Retina (tissue), 1 donor: ENCODE measurements around the gene JPH3.
"Not testable (repeated sequence)": the region's sequence is repeated elsewhere in the genome, so short reads cannot be mapped to it uniquely, and the experiment has no call there.

Experiments used
- DNase-seq: peaks from one replicate; pipeline ENCODE4 v3.0.0-alpha.2; 2016

Gene JPH3

GRCh38 chr16:87722590-87723225 lies 120.4 kb downstream of the JPH3 start:
- no peak for DNase-seq

DNA sequence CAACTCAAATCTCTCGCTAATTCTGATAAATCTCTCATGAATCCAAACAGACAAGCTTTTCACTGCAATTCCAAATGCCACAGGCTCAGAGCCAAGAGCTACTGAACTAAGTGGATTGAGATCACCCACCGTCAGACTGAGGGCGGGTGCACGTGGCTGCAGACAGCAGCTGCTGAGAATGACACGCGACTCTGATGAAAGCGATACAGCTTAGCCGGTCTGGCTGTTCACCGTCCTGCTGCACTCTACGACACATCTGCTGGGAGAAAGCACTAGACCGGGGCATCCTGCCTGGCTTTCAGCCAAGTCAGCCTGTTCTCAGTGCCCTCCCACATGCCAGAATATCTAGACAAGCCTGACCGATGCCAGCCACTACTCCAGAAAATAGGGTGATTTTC lies 120.9 kb downstream of the JPH3 start:
- peak; percentile 75 for DNase-seq

DNA sequence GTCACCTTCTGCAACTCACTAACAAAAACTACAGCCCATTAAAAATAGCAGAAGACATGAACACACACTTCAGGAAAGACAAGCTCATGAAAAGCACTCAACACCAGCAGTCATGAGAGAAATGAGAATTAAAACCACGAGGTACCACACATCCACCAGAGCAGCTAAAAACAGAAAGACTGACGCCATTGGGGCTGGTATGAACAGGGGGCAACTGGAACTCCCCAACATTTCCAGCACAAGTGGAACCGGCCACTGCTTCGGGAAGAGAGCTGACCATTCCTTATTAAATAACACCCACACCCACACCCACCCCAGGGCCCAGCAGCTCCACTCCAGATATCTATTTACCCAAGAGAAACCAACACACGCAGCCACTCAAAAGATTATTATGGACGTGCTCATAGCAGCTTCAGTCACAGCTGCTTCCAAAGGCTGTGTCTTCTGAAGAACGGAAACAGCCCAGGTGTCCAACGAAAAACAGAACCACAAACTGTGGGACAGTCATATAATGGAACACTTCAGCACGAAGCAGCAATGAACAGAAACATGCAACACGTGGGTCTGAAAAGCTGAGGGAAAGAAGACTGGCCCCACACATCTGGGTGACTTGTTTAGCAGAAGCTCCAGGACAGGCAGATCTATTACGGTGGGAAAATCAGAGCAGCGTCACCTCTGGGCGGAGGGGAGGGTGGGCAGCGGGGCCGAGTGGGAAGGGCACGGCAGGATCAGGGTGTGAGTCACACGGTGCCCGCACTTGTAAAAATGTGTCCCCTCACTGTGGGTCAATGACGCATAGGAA lies 122.4 kb downstream of the JPH3 start:
- DNase-seq: no peak

DNA sequence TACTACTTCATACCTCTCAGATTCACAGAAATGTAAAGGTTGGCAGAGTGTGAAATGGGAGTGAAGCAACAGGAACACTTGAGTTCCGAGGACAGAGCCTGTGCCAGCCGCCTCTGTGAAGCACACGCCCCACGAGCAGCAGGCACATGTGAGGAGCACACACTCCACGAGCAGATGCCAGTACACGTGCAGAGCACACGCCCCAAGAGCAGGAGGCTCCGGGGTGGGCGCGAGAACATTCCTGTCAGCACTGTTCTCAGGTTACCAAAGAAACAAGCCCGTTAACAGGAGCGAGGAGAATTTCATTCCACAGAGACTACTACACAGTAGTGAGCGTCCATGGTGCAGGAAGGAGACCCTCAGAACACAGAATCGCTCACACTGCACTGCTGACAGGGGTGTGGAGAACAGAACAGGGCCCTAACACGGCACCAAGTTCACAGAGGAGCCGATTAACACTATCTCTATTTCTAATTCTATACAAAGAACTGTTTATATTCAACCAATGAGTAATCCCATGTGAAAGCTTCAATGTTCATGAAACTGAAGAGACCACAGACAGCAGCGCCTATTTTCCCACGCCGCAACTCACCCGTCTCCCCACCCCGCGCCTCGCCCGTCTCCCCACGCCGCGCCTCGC lies 123.4 kb downstream of the JPH3 start:
- no peak for DNase-seq

DNA sequence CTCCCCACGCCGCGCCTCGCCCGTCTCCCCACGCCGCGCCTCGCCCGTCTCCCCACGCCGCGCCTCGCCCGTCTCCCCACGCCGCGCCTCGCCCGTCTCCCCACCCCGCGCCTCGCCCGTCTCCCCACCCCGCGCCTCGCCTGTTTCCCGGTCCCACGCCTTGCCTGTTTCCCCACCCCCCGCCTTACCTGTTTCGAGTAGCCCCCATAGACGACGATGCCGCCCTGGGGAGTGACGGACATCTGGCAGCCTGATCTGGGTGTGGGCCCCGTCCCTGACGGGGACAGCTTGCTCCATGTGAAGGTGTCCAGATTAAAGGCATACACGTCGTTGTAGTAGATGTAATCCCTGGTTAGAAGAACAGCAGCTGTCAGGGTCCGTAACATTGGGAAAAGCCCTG lies 124.3 kb downstream of the JPH3 start:
- not testable (repeated sequence) for DNase-seq

GRCh38 chr16:87727346-87727745 lies 125.0 kb downstream of the JPH3 start:
- DNase-seq: no peak

GRCh38 chr16:87728026-87728425 lies 125.7 kb downstream of the JPH3 start:
- no peak for DNase-seq

- DNase-seq: no peak
Observed at GRCh38 chr16:87729266-87729954, 127.1 kb downstream of the JPH3 start.

DNA sequence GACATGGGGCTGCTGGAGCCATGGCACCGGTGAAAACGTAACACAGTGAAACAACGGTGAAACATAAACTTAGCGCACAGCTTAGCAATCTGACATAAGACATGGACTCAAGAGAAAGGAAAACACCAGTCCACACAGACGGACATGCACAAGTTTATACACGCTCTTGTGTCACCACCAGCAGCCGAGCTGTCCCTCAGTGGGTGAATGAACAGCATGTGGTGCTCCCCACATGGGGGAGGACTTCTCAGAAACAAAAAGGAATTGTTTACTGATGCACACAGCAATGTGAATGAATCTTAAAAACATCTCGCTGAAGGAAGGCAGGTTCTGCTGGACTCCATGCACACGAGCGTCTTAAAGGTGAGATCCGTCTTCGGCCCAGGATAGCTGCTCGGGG lies 129.3 kb downstream of the JPH3 start:
- DNase-seq: no peak

- DNase-seq: no peak
Observed at GRCh38 chr16:87733190-87733589, 130.9 kb downstream of the JPH3 start.

- DNase-seq: no peak
Observed at GRCh38 chr16:87734644-87735043, 132.3 kb downstream of the JPH3 start.

DNA sequence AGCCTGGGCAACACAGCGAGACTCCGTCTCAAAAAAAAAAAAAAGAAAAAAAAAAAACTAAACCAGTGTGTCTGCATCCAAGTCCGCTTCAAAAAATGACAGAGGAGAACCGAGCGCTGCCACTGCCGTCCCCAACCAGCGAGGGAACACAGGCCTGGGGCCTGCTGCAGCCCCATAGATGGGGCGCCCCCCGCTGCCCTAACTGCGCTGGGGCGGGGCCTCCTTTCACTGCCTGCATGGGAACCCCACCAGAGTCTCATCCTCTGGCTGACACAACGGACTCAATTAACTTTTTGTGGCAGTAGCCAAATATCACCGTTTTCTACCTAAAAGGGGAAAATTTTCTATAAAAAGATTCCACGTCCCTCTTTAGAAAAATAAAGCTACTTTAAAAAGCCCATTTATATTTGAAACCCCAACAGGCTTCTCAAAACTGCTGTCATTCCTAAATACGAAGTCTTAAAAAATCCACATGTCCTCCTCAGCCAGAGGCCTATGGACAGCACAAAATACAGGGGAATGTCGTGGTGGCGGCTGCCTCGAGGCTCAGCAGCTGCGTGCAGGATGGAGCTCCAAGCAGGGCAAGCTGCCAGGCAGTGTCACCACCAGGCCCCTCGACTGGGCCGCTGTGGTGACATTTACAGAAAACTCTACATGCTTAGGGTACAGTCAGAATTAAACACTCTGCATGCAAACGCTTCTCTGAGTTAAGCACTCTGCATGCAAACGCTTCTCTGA lies 133.1 kb downstream of the JPH3 start:
- DNase-seq: no peak

GRCh38 chr16:87736008-87736382 lies 133.7 kb downstream of the JPH3 start:
- DNase-seq: no peak

DNA sequence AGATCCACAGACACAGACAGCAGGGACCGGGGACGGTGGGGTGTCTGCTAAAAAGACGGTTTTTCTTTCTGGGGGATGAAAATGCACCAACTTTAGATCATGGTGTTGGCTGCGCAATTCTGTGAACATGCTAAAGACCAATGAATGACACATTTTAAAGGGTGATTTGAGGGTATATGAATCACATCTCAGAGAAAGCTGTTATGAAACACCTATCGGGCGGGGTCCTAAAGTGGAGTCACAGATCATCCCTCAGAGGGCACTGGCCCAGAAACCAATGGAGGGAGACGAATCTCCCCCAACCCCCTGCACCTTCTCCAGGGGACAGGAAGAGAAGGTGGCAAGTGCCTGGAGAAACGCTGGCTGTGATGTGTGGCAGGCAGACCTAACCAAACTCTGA lies 137.5 kb downstream of the JPH3 start:
- DNase-seq: no peak

- DNase-seq: no peak
Observed at GRCh38 chr16:87740441-87740840, 138.1 kb downstream of the JPH3 start.

GRCh38 chr16:87740909-87741424 lies 138.7 kb downstream of the JPH3 start:
- peak; percentile 21 for DNase-seq

DNA sequence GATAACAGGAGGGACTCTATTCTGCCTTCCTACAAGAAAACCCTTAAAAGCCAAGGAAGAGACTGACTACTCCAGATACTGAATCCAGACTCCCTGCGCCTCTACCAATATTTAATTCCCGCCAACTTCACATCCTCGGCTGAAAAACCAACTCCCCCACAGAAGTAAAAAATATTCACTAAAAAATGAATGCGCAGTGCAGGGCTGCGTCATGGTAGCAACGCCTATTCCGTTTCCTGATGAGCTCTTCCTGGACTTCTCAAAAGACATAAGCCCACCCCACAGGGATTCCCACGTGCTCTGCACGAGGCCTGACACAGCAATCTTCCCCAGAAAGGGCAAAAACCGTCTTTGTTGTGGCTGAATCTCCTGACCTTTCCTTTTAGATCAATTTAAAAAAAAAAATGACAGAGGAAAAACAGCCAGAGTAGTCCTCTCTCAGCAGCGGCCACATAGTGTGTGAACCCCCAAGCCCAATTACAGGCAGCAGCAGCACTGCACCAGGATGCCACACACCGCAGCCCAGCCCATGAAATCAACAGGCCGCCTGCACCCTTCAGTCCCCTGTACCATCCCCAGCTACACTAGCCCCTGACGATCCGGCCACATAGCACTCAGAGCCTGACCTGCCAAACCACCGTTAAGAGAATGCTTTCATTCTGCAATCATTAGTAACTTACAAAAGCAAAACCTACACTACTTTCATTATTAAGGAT lies 139.6 kb downstream of the JPH3 start:
- no peak for DNase-seq

GRCh38 chr16:87742781-87743490 lies 140.6 kb downstream of the JPH3 start:
- no peak for DNase-seq

DNA sequence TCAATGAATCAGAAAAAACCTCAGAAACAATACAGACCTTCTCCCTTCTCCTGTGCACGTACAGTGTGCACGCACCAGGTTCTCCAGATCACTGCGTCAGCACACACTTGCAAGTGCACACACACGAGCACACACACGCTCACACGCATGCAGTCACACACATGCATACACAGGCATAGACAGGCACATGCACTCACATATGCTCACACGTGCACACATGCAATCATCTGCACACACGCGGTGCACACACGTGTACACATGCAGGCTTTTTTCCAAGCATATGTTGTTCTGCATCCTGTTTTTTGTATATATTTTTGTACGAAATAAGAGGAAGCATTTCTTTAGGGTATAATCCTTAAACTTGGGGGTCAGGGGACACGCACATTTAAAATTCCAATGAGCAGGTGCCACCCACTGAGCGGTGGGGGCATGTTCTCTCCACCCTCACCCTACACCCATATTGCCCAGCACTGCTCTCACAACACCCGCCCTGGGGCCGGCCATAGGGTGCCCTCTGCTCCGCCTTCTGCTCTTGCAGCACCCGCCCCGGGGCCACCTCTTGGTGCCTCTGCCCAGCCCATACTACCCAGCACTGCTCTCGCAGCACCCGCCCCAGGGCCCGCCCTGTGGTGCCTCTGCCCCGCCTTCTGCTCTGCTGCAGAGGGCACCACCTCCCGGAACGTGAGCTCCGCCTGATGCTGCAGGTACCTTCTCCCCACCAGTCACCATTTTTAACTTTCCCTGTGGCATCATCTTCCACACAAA lies 142.6 kb downstream of the JPH3 start:
- DNase-seq: no peak

GRCh38 chr16:87746178-87746577 lies 143.9 kb downstream of the JPH3 start:
- DNase-seq: no peak
